HepG2 (cell line): ENCODE results near the gene SLIT3. TPM values are rescaled to one million over a fixed set of nuclear protein-coding genes. Genes with fewer than 3 reads are reported as not detected.

ENCODE experiments used
- CREBL2 ChIP-seq: sonication (generic); formaldehyde crosslinking; IDR thresholded peaks from 2 replicates; pipeline ENCODE4 v1.8.1; 2023; ENCODE audit warnings: missing genetic modification reagents, mild to moderate bottlenecking, borderline replicate concordance
- KLF16 ChIP-seq, 2 experiments: sonication (generic) in 1 of 2; formaldehyde crosslinking in 1 of 2; IDR thresholded peaks; 2 replicates each; pipeline versions ENCODE4 v1.6.1 to v1.8.0; 2016 to 2023; ENCODE audit warnings: missing genetic modification reagents in 2 of 2, missing compliant biosample characterization in 1 of 2
- LBX2 ChIP-seq: sonication (generic); formaldehyde crosslinking; IDR thresholded peaks from 2 replicates; pipeline ENCODE4 v1.5.0; 2020; ENCODE audit warnings: missing genetic modification reagents, mild to moderate bottlenecking, borderline replicate concordance
- SP4 ChIP-seq: sonication (generic); formaldehyde crosslinking; IDR thresholded peaks from 2 replicates; pipeline ENCODE4 v1.8.1; 2023; ENCODE audit warnings: mild to moderate bottlenecking, missing genetic modification reagents
- XRCC5 ChIP-seq: fragments of 200-400 bp; formaldehyde crosslinking; optimal IDR thresholded peaks from 2 replicates; pipeline ENCODE3; 2017; ENCODE audit warnings: mild to moderate bottlenecking, low read length
- ZBED4 ChIP-seq: sonication (generic); formaldehyde crosslinking; IDR thresholded peaks from 2 replicates; pipeline ENCODE4 v1.4.0; 2020; ENCODE audit warnings: missing genetic modification reagents, borderline replicate concordance
- ZNF251 ChIP-seq: sonication (generic); formaldehyde crosslinking; IDR thresholded peaks from 2 replicates; pipeline ENCODE4 v1.9.0; 2021; ENCODE audit warnings: mild to moderate bottlenecking, missing genetic modification reagents
- ZNF329 ChIP-seq: sonication (generic); formaldehyde crosslinking; IDR thresholded peaks from 2 replicates; pipeline ENCODE4 v1.9.0; 2021; ENCODE audit warnings: low read depth, mild to moderate bottlenecking, missing genetic modification reagents
- ZNF530 ChIP-seq: sonication (generic); formaldehyde crosslinking; IDR thresholded peaks from 2 replicates; pipeline ENCODE4 v1.5.0; 2020; ENCODE audit warnings: low read depth, mild to moderate bottlenecking, missing genetic modification reagents
- ZNF552 ChIP-seq: sonication (generic); formaldehyde crosslinking; IDR thresholded peaks from 2 replicates; pipeline ENCODE4 v1.9.0; 2022; ENCODE audit warnings: missing genetic modification reagents, mild to moderate bottlenecking, borderline replicate concordance
- ZSCAN12 ChIP-seq: sonication (generic); formaldehyde crosslinking; IDR thresholded peaks from 2 replicates; pipeline ENCODE4 v1.9.0; 2021; ENCODE audit warnings: mild to moderate bottlenecking, missing genetic modification reagents
- ZXDC ChIP-seq: sonication (generic); formaldehyde crosslinking; IDR thresholded peaks from 2 replicates; pipeline ENCODE4 v1.5.0; 2020; ENCODE audit warnings: mild to moderate bottlenecking, missing genetic modification reagents
- polyA plus RNA-seq, 8 experiments: library from polyadenylated mRNA; depleted of rRNA in 3 of 8; stranded (reverse) in 7 of 8; unstranded in 1 of 8; fragments of >200 nt; fragmentation: Illumina TruSeq in 4 of 8; extraction: Trizol in 4 of 8; gene quantifications; 2 replicates each; pipeline versions ENCODE4 v1.2.1 to v1.2.3, GENCODE V29; 2011 to 2016; ENCODE audit warnings: low read depth in 4 of 8, missing spikeins in 1 of 8, mixed read lengths in 1 of 8; ENCODE audit not compliant: insufficient read depth in 1 of 8
- total RNA-seq, 5 experiments: library from RNA; depleted of rRNA; stranded (reverse); fragments of >200 nt; fragmentation: Illumina TruSeq; extraction: Trizol; gene quantifications; 2 replicates each; pipeline ENCODE4 v1.2.3, GENCODE V29; 2016; ENCODE audit warnings: low read depth in 1 of 5

The SLIT3 gene
- total and polyA plus RNA-seq, 2 of the 13 experiments (the other 11 are each of a cell fraction or from before 2014, with no cell fraction given), result not detected

- TF ChIP-seq ZBED4 (CRISPR knock-in tag) (no peak), ZSCAN12 (CRISPR knock-in tag) (no peak), KLF16 (CRISPR knock-in tag; IDR thresholded peaks at IDR 0.05) (no peak), ZNF552 (CRISPR knock-in tag) (no peak), SP4 (CRISPR knock-in tag) (no peak), ZNF530 (CRISPR knock-in tag) (no peak), ZXDC (CRISPR knock-in tag) (no peak), ZNF329 (CRISPR knock-in tag) (no peak), LBX2 (no peak), XRCC5 (no peak), ZNF251 (no peak), CREBL2 (no peak)
These were observed 551.4 kb downstream of the SLIT3 start (continued) for GRCh38 chr5:168749391-168750100.
